ENCODE data around the gene SPOCK3.

Gene SPOCK3

GRCh38 chr4:166886718-166887117 lies 347.6 kb downstream of the SPOCK3 start:
- TF ChIP-seq ZBTB7A (IDR thresholded peaks at IDR 0.05; ENCODE audit: low read depth) (no peak), FOXM1 (IDR thresholded peaks at IDR 0.05; ENCODE audit: borderline replicate concordance, low read depth) (no peak), REST (IDR thresholded peaks at IDR 0.05; ENCODE audit: low read depth) (no peak), CREB1 (IDR thresholded peaks at IDR 0.05; ENCODE audit: low read depth) (no peak), TAF1 (IDR thresholded peaks at IDR 0.05; ENCODE audit: low read depth) (no peak)
- TF ChIP-seq, protein P1, sequence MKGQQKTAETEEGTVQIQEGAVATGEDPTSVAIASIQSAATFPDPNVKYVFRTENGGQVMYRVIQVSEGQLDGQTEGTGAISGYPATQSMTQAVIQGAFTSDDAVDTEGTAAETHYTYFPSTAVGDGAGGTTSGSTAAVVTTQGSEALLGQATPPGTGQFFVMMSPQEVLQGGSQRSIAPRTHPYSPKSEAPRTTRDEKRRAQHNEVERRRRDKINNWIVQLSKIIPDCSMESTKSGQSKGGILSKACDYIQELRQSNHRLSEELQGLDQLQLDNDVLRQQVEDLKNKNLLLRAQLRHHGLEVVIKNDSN (IDR thresholded peaks at IDR 0.05) = no peak

DNA sequence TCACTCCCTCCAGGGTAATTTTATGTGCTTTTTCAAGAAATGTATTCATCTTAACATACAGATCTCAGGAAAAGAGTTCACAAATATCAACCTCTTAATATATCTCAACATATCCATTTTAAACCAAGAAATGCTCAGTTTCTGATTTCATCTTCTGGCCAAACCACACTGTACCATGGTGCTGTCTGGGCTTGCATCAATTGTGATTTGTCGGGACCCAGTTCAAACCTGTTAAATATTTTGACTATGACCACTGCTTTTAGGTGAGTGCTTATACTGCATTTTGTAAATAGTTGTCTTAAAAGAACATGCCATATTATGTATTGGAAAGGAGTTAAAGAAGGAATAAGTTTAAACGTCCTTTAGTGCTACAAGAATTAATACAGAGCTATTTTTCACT lies 352.1 kb downstream of the SPOCK3 start:
- TF ChIP-seq CEBPB (IDR thresholded peaks at IDR 0.05) = no peak
- no peak for TF ChIP-seq ZBTB7A (IDR thresholded peaks at IDR 0.05; ENCODE audit: low read depth)
- no peak for TF ChIP-seq TCF12 (IDR thresholded peaks at IDR 0.05; ENCODE audit: low read depth)
- TF ChIP-seq RAD21 (IDR thresholded peaks at IDR 0.05; ENCODE audit: low read depth) = no peak
- TF ChIP-seq CREB1 (IDR thresholded peaks at IDR 0.05; ENCODE audit: low read depth) = no peak
- no peak for TF ChIP-seq NFIC (IDR thresholded peaks at IDR 0.05)
- no peak for TF ChIP-seq EGR1 (IDR thresholded peaks at IDR 0.05)
- no peak for TF ChIP-seq YY1 (IDR thresholded peaks at IDR 0.05; ENCODE audit: low read depth)

DNA sequence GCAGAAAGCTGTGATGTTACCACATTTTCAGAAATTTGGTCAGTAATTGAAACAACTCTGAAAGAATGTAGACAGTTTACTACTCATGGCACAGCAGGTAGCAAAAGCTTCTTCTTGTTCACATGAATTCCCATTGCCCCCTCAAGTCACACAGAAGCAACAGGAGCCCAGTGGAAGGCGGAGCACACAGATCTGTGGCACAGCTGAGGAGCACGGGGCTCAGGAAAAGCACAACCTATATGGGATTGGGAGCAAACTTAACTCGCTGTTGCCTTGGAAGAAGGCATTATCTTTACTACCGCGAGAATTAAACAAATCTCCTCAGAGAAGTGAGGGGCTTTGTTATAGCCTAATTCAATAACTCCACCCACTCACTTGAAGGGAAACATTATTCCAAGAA lies 358.5 kb downstream of the SPOCK3 start:
- TF ChIP-seq CEBPB (IDR thresholded peaks at IDR 0.05) (no peak), ZBTB7A (IDR thresholded peaks at IDR 0.05; ENCODE audit: low read depth) (no peak), EGR1 (IDR thresholded peaks at IDR 0.05) (no peak), YY1 (IDR thresholded peaks at IDR 0.05; ENCODE audit: low read depth) (no peak)

DNA sequence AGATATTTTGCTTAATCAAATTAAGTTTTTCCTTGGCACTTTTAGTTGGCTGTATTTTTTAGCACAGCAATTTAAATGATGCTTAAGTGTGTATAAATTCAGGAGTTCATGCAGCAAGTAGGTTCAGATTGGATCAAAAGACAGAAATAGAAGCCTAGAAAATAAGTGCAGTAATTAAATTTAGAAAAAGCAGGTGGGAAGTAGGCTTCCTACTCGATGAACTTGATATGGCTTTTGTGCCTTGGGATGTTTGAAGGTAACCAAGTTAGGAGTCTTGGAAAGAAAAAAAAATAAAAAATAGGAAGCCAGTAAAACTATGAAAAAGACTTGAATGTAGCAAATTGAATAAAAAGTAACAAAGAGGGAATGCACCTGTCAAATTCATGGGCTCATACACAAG lies 372.3 kb downstream of the SPOCK3 start:
- TF ChIP-seq EP300 (IDR thresholded peaks at IDR 0.05; ENCODE audit: borderline replicate concordance) (no peak), RAD21 (IDR thresholded peaks at IDR 0.05; ENCODE audit: low read depth) (no peak), TAF1 (IDR thresholded peaks at IDR 0.05; ENCODE audit: low read depth) (no peak)
- TF ChIP-seq, protein P2, sequence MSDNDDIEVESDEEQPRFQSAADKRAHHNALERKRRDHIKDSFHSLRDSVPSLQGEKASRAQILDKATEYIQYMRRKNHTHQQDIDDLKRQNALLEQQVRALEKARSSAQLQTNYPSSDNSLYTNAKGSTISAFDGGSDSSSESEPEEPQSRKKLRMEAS (IDR thresholded peaks at IDR 0.05) = no peak
- TF ChIP-seq, protein P1 (IDR thresholded peaks at IDR 0.05) = no peak

- TF ChIP-seq TAF1 (IDR thresholded peaks at IDR 0.05; ENCODE audit: low read depth) = no peak
These were observed 387.4 kb downstream of the SPOCK3 start for GRCh38 chr4:166846939-166847338.

GRCh38 chr4:166842795-166843261 lies 391.5 kb downstream of the SPOCK3 start:
- TF ChIP-seq TCF12 (IDR thresholded peaks at IDR 0.05; ENCODE audit: low read depth) (no peak), REST (IDR thresholded peaks at IDR 0.05; ENCODE audit: low read depth) (no peak), TAF1 (IDR thresholded peaks at IDR 0.05; ENCODE audit: low read depth) (no peak), YY1 (IDR thresholded peaks at IDR 0.05; ENCODE audit: low read depth) (no peak), NFIC (IDR thresholded peaks at IDR 0.05) (no peak), ZBTB7A (IDR thresholded peaks at IDR 0.05; ENCODE audit: low read depth) (no peak), CEBPB (IDR thresholded peaks at IDR 0.05) (no peak), FOXM1 (IDR thresholded peaks at IDR 0.05; ENCODE audit: borderline replicate concordance, low read depth) (no peak), CREB1 (IDR thresholded peaks at IDR 0.05; ENCODE audit: low read depth) (no peak)
- TF ChIP-seq, protein P1 (IDR thresholded peaks at IDR 0.05) = no peak
- TF ChIP-seq, protein P2 (IDR thresholded peaks at IDR 0.05) = no peak
